GM12878 (cell line): Measurements from ENCODE around the gene SPRTN.

ENCODE experiments used
- CHD1 ChIP-seq: IDR thresholded peaks from 2 replicates; pipeline ENCODE4 v1.6.1; 2012; ENCODE audit warnings: low read depth, low read length, improper control_type of control experiment
- EP300 ChIP-seq, 2 experiments: fragments of 150-350 bp in 1 of 2; IDR thresholded peaks; 2 replicates each; pipeline ENCODE4 v1.6.1; 2011 to 2012; ENCODE audit warnings: low read depth in 2 of 2, low read length in 2 of 2, borderline replicate concordance in 1 of 2, improper control_type of control experiment in 1 of 2, inconsistent platforms in 1 of 2; ENCODE audit not compliant: control insufficient read depth in 1 of 2
- HDAC6 ChIP-seq: fragments of 200-600 bp; sonication (generic); IDR thresholded peaks from one replicate; pipeline ENCODE4 v1.8.0; 2017; ENCODE audit warnings: antibody characterized with exemption; ENCODE audit not compliant: unreplicated experiment
- MYC ChIP-seq: IDR thresholded peaks from 2 replicates; pipeline ENCODE4 v1.6.1; 2011; ENCODE audit warnings: mild to moderate bottlenecking, low read length, moderate library complexity, inconsistent platforms; ENCODE audit not compliant: insufficient read depth, insufficient replicate concordance, insufficient read length, severe bottlenecking
- POLR2A ChIP-seq: IDR thresholded peaks from 2 replicates; pipeline ENCODE4 v1.6.1; 2011; ENCODE audit warnings: low read depth, mild to moderate bottlenecking, low read length
- POLR2AphosphoS5 ChIP-seq: IDR thresholded peaks from 2 replicates; pipeline ENCODE4 v1.6.1; 2011; ENCODE audit warnings: mild to moderate bottlenecking, low read length, inconsistent platforms
- POU2F2 ChIP-seq: IDR thresholded peaks from 3 replicates; pipeline ENCODE4 v1.6.1; 2011; ENCODE audit warnings: low read depth, mild to moderate bottlenecking, low read length, borderline replicate concordance
- SIN3A ChIP-seq: IDR thresholded peaks from 2 replicates; pipeline ENCODE4 v1.6.1; 2012; ENCODE audit warnings: low read depth, low read length, improper control_type of control experiment
- TCF12 ChIP-seq: IDR thresholded peaks from 2 replicates; pipeline ENCODE4 v1.6.1; 2011; ENCODE audit warnings: low read depth, mild to moderate bottlenecking, low read length
- TCF7 ChIP-seq: IDR thresholded peaks from 2 replicates; pipeline ENCODE4 v1.6.1; 2014; ENCODE audit warnings: antibody characterized with exemption, borderline replicate concordance
- TF ChIP-seq, protein P1 (sequence below), 3 experiments: IDR thresholded peaks in 2 of 3; conservative IDR thresholded peaks in 1 of 3; 2 replicates each; pipeline ENCODE4 v1.5.1; 2011; ENCODE audit warnings: low read depth in 3 of 3, low read length in 3 of 3, mild to moderate bottlenecking in 3 of 3, control low read depth in 2 of 3, moderate library complexity in 2 of 3, inconsistent platforms in 1 of 3, mixed read lengths in 1 of 3; ENCODE audit not compliant: control insufficient read depth in 2 of 3, insufficient read depth in 1 of 3; ENCODE audit errors: extremely low read depth in 1 of 3
- TF ChIP-seq, protein P2 (sequence below): IDR thresholded peaks from 2 replicates; pipeline ENCODE4 v1.6.1; 2012; ENCODE audit warnings: low read depth, low read length, improper control_type of control experiment

DNA sequence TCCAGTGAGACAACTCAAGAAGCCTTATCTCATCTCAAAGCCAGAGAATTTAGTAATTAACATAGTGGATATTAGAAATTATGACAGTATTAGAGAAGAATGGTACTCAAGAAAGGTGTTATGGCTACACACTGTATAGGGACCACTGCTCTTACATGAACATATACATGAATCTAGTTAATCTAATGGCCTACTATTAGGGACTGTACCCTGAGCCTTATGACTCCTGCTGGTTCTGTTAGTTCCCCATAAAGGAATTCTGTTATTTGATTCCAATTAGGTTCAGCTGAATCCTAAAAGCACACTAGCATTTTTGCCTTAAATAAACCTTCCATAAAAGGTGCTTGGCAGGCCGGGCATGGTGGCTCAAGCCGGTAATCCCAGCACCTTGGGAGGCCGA is 44.3 kb downstream of the SPRTN start:
- TF ChIP-seq, protein P1, sequence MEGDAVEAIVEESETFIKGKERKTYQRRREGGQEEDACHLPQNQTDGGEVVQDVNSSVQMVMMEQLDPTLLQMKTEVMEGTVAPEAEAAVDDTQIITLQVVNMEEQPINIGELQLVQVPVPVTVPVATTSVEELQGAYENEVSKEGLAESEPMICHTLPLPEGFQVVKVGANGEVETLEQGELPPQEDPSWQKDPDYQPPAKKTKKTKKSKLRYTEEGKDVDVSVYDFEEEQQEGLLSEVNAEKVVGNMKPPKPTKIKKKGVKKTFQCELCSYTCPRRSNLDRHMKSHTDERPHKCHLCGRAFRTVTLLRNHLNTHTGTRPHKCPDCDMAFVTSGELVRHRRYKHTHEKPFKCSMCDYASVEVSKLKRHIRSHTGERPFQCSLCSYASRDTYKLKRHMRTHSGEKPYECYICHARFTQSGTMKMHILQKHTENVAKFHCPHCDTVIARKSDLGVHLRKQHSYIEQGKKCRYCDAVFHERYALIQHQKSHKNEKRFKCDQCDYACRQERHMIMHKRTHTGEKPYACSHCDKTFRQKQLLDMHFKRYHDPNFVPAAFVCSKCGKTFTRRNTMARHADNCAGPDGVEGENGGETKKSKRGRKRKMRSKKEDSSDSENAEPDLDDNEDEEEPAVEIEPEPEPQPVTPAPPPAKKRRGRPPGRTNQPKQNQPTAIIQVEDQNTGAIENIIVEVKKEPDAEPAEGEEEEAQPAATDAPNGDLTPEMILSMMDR (IDR thresholded peaks at IDR 0.05 in 2 of 3, conservative IDR thresholded peaks at IDR 0.05 in 1 of 3; ENCODE audit: control insufficient read depth in 2 of 3, extremely low read depth in 1 of 3, insufficient read depth in 1 of 3, low read depth in 3 of 3, low read length in 3 of 3): no peak
- TF ChIP-seq POLR2AphosphoS5 (no peak), TCF7 (no peak), POLR2A (no peak), CHD1 (no peak), HDAC6 (no peak), POU2F2 (no peak), TCF12 (no peak), SIN3A (no peak), EP300 (IDR thresholded peaks at IDR 0.05; ENCODE audit: borderline replicate concordance in 1 of 2, control insufficient read depth in 1 of 2, low read depth in 2 of 2, low read length in 2 of 2) (no peak), MYC (no peak)
- TF ChIP-seq, protein P2, sequence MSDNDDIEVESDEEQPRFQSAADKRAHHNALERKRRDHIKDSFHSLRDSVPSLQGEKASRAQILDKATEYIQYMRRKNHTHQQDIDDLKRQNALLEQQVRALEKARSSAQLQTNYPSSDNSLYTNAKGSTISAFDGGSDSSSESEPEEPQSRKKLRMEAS: no peak
